ENCODE measurements around the gene ZNF727.
"Not testable (repeated sequence)": the region's sequence is repeated elsewhere in the genome, so short reads cannot be mapped to it uniquely, and the experiment has no call there.

DNA sequence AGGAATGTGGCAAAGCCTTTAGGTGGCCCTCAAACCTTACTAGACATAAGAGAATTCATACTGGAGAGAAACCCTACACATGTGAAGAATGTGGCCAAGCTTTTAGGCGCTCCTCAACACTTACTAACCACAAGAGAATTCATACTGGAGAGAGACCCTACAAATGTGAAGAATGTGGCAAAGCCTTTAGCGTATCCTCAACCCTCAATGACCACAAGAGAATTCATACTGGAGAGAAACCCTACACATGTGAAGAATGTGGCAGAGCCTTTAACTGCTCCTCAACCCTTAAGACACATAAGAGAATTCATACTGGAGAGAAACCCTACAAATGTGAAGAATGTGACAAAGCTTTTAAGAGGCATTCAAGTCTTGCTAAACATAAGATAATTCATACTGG lies 29.7 kb upstream of the ZNF727 start:
- TF ChIP-seq EZH2 (IDR thresholded peaks at IDR 0.05; ENCODE audit: insufficient read depth, low read length): not testable (repeated sequence)
- TF ChIP-seq, protein P1, sequence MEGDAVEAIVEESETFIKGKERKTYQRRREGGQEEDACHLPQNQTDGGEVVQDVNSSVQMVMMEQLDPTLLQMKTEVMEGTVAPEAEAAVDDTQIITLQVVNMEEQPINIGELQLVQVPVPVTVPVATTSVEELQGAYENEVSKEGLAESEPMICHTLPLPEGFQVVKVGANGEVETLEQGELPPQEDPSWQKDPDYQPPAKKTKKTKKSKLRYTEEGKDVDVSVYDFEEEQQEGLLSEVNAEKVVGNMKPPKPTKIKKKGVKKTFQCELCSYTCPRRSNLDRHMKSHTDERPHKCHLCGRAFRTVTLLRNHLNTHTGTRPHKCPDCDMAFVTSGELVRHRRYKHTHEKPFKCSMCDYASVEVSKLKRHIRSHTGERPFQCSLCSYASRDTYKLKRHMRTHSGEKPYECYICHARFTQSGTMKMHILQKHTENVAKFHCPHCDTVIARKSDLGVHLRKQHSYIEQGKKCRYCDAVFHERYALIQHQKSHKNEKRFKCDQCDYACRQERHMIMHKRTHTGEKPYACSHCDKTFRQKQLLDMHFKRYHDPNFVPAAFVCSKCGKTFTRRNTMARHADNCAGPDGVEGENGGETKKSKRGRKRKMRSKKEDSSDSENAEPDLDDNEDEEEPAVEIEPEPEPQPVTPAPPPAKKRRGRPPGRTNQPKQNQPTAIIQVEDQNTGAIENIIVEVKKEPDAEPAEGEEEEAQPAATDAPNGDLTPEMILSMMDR (IDR thresholded peaks at IDR 0.05; ENCODE audit: insufficient read depth, low read depth, low read length): not testable (repeated sequence)

All from astrocyte (in vitro differentiated cells and primary cell).